Ascending aorta (tissue), 2 donors: Measurements from ENCODE around the gene PCNX1. TPM values are rescaled to one million over a fixed set of nuclear protein-coding genes. Genes with fewer than 3 reads are reported as not detected.

Source experiments
- DNase-seq, 2 donors: peaks; one replicate each; pipeline ENCODE4 v3.0.0-alpha.2; 2019; ENCODE audit warnings: low spot score in 2 of 2
- H3K27ac ChIP-seq, 2 donors: fragments of 200-600 bp; sonication (generic); one replicate each; pipeline ENCODE4 v1.5.1; 2016 to 2017; ENCODE audit warnings: mild to moderate bottlenecking in 1 of 2
- H3K27me3 ChIP-seq: fragments of 200-600 bp; sonication (generic); one replicate; pipeline ENCODE4 v1.5.1; 2017
- H3K36me3 ChIP-seq, 2 donors: fragments of 200-600 bp; sonication (generic); one replicate each; pipeline ENCODE4 v1.5.1; 2016
- H3K4me1 ChIP-seq, 2 donors: fragments of 200-600 bp; sonication (generic); one replicate each; pipeline ENCODE4 v1.5.1; 2016 to 2017; ENCODE audit warnings: mild to moderate bottlenecking in 1 of 2
- H3K4me3 ChIP-seq, 2 donors: fragments of 200-600 bp; sonication (generic); one replicate each; pipeline ENCODE4 v1.5.1; 2016 to 2017; ENCODE audit warnings: mild to moderate bottlenecking in 1 of 2
- H3K9me3 ChIP-seq, 2 donors: fragments of 200-600 bp; sonication (generic); one replicate each; pipeline ENCODE4 v1.5.1; 2016
- CTCF ChIP-seq, 3 experiments: fragments of 200-600 bp in 2 of 3; fragments of 450-650 bp in 1 of 3; sonication (generic) in 2 of 3; IDR thresholded peaks; one replicate each; pipeline ENCODE4 v1.5.1; 2016 to 2019; ENCODE audit warnings: antibody characterized with exemption in 3 of 3, mild to moderate bottlenecking in 1 of 3, moderate library complexity in 1 of 3
- intact Hi-C: fragments of 100-400 bp; cut with DNase I; formaldehyde crosslinking; loops from one replicate; pipeline ENCODE4 v1.15.1; 2023
- total RNA-seq: library from RNA; depleted of rRNA; stranded (reverse); fragments of >200 nt; gene quantifications from one replicate; pipeline ENCODE4 v1.1.0, GENCODE V29; 2016

PCNX1 gene
- total RNA-seq, 1 donor from 2014 or later: 73.1 TPM

GRCh38 chr14:71029236-71029781 lies 122.0 kb downstream of the PCNX1 start:
- H3K36me3 ChIP-seq: peaks cover 26 to 54% of the 10 kb centered on the region in 2 donors
- intact Hi-C loops: no loop called here

DNA sequence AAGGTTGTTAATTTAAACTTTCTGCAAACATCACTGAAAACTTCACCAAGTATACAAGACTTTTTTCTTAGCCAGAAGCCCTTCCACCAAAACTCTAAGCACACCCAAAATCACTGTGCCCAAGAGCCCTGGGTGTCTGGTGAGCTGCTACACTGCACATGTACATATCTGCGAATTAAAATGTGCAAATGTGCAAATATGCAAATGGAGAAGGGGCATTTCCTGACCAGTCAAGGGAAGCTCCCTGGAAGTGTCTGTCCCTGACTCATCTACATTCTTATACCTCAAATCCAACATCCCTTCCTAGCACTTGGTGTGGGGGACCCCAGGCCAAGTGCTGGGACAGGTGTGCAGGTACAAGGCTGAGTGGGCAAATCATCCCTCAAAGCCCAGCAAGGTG lies 123.7 kb downstream of the PCNX1 start:
- H3K27ac ChIP-seq: no peak overlapping the region
- no peak for DNase-seq
- intact Hi-C loops: no loop called here
- H3K36me3 ChIP-seq: peaks cover 29 to 71% of the 10 kb centered on the region in 2 donors
- no peaks in the 10 kb centered on the region for H3K4me1 ChIP-seq
- no peaks in the 10 kb centered on the region for H3K27me3 ChIP-seq
- no peak overlapping the region for H3K4me3 ChIP-seq
- TF ChIP-seq CTCF (IDR thresholded peaks at IDR 0.05): no peak
- no peaks in the 10 kb centered on the region for H3K9me3 ChIP-seq

More at GRCh38 chr14:71029236-71029781, 122.0 kb downstream of the PCNX1 start:
- DNase-seq: no peak
- Histone ChIP-seq H3K4me3 (no peak overlapping the region), H3K27me3 (no peaks in the 10 kb centered on the region), H3K4me1 (no peaks in the 10 kb centered on the region), H3K27ac (no peak overlapping the region), H3K9me3 (no peaks in the 10 kb centered on the region)
- no peak for TF ChIP-seq CTCF (IDR thresholded peaks at IDR 0.05)

- peaks cover 0 to 22% of the 10 kb centered on the region in 2 donors for H3K9me3 ChIP-seq
- intact Hi-C loops: no loop called here
- no peaks in the 10 kb centered on the region for H3K27me3 ChIP-seq
- no peak for DNase-seq
- no peak overlapping the region for H3K27ac ChIP-seq
- H3K36me3 ChIP-seq: peaks cover 25 to 76% of the 10 kb centered on the region in 2 donors
- H3K4me3 ChIP-seq: no peak overlapping the region
- H3K4me1 ChIP-seq: no peaks in the 10 kb centered on the region
- TF ChIP-seq CTCF (IDR thresholded peaks at IDR 0.05): no peak
Measured at GRCh38 chr14:71036433-71036832, 129.2 kb downstream of the PCNX1 start.

GRCh38 chr14:71048393-71048792 lies 141.1 kb downstream of the PCNX1 start:
- Histone ChIP-seq H3K4me1 (no peaks in the 10 kb centered on the region), H3K9me3 (peaks cover 0 to 7% of the 10 kb centered on the region in 2 donors), H3K27me3 (no peaks in the 10 kb centered on the region), H3K27ac (no peak overlapping the region), H3K36me3 (peaks cover 39 to 69% of the 10 kb centered on the region in 2 donors), H3K4me3 (no peak overlapping the region)
- TF ChIP-seq CTCF (IDR thresholded peaks at IDR 0.05): no peak
- DNase-seq: no peak
- intact Hi-C loops: no loop called here

DNA sequence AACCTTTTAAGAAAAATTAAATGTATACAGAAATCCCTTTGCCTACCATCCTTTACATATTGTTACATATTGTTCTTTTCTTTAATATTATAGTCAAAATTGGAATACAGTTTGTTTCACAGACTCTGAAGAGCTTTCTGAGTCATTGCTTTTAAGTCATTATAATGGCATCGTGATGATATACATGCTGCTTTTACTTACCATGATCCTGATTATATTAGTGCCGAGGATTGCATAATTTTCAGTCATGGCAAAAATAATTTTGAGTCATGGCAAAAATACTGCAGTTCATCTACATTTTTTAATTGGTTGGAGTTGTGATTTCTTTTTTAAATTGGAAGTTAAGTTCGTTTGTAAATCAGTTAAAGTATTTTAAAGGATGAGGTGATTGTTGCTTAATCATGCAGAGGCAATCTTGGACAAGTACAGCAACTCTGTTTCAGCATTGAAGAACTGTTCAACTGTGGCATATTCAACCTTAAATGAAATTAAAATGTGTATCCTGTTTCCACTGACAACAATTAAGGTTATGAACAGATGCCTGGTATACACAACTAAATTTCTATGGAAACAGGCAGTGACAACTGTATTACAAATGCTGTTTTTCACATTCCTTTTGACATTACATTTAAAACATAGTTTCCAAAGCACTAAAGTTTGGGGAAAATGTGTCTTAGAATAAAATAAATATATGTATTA lies 142.3 kb downstream of the PCNX1 start:
- no peak overlapping the region for H3K4me3 ChIP-seq
- intact Hi-C loops: no loop called here
- TF ChIP-seq CTCF (IDR thresholded peaks at IDR 0.05): no peak
- H3K9me3 ChIP-seq: no peaks in the 10 kb centered on the region
- H3K36me3 ChIP-seq: peaks cover 31 to 63% of the 10 kb centered on the region in 2 donors
- no peaks in the 10 kb centered on the region for H3K4me1 ChIP-seq
- no peaks in the 10 kb centered on the region for H3K27me3 ChIP-seq
- H3K27ac ChIP-seq: no peak overlapping the region
- DNase-seq: no peak
